ENCODE measurements around the gene SPRED1. TPM values are rescaled to one million over a fixed set of nuclear protein-coding genes. Genes with fewer than 3 reads are reported as not detected.

Gene SPRED1
- total and polyA plus RNA-seq, 2 of the 4 experiments (the other 2 are of a cell fraction): 6.6 to 17.9 TPM

- Histone ChIP-seq H3K4me1 (ENCODE audit: control insufficient read depth, insufficient read depth, low read length) (peaks cover 10% of the 10 kb centered on the region), H4K20me1 (ENCODE audit: insufficient read depth, low read length) (peaks cover 42% of the 10 kb centered on the region), H2BK20ac (ENCODE audit: low read depth, low read length) (peak overlapping the region; percentile 45; the same call in 1 of the 2 replicates), H3K27me3 (ENCODE audit: control insufficient read depth, insufficient read depth, low read length) (no peaks in the 10 kb centered on the region), H2BK120ac (ENCODE audit: low read depth, low read length) (peak overlapping the region; percentile 76), H4K91ac (ENCODE audit: insufficient read depth, low read depth, low read length) (peak overlapping the region; percentile 91), H3K36me3 (ENCODE audit: control insufficient read depth, insufficient read depth, low read length) (no peaks in the 10 kb centered on the region), H3K79me1 (ENCODE audit: low read depth in 1 of 2, low read length in 2 of 2) (peaks cover 0 to 14% of the 10 kb centered on the region in 2 experiments; a peak in 2 of 4 replicates), H3K27ac (ENCODE audit: insufficient read depth, low read length) (peak overlapping the region; percentile 98), H4K8ac (ENCODE audit: low read depth in 2 of 2, low read length in 2 of 2) (peak overlapping the region; percentile 81 to 83), H3K23ac (ENCODE audit: low read depth, low read length) (peak overlapping the region; percentile 91), H3K9me1 (ENCODE audit: insufficient read depth, low read length) (peaks cover 7% of the 10 kb centered on the region; the same call in 1 of the 2 replicates), H3K14ac (replicated peaks; ENCODE audit: low read depth, low read length) (peak overlapping the region; percentile 92), H3K56ac (ENCODE audit: extremely low read depth, insufficient read depth, low read length) (peak overlapping the region; percentile 92), H2BK5ac (ENCODE audit: low read depth, low read length, poor library complexity, severe bottlenecking) (peak overlapping the region; percentile 97), H2AK5ac (ENCODE audit: low read depth, low read length) (peak overlapping the region; percentile 80), H3K4ac (ENCODE audit: low read depth, low read length) (peak overlapping the region; percentile 92), H3K9me3 (ENCODE audit: control insufficient read depth, insufficient read depth, low read length) (no peaks in the 10 kb centered on the region), H3K4me3 (ENCODE audit: insufficient read depth, low read depth, low read length) (peak overlapping the region; percentile 95), H3K9ac (ENCODE audit: low read depth, low read length) (peak overlapping the region; percentile 99), H2AK9ac (replicated peaks; ENCODE audit: low read depth, low read length, poor library complexity) (peak overlapping the region; percentile 84), H4K5ac (ENCODE audit: low read depth, low read length) (peak overlapping the region; percentile 35), H3K18ac (ENCODE audit: low read depth, low read length) (peak overlapping the region; percentile 68), H2BK15ac (ENCODE audit: low read depth, low read length) (peak overlapping the region; percentile 69; the same call in 2 of the 3 replicates), H2AFZ (replicated peaks; ENCODE audit: low read length, poor library complexity) (peak overlapping the region; percentile 98), H3K4me2 (ENCODE audit: low read depth, low read length) (peak overlapping the region; percentile 89)
- TF ChIP-seq RCOR1 (IDR thresholded peaks at IDR 0.05; ENCODE audit: insufficient replicate concordance, low read length) (no peak), MAFK (IDR thresholded peaks at IDR 0.05; ENCODE audit: low read depth, low read length) (no peak), CEBPB (IDR thresholded peaks at IDR 0.05; ENCODE audit: low read depth, low read length) (no peak), RAD21 (IDR thresholded peaks at IDR 0.05; ENCODE audit: low read length) (0 out of 2 replicates have a peak, but pooled peaks have one; percentile 2)
- intact Hi-C loops (cut with micrococcal nuclease) (loop anchor here (1.0 to 5.0 kb wide), 4 partner anchors 139 to 250 kb away; no protein-coding TSS in a partner anchor), dilution Hi-C loops (cut with HindIII; ENCODE audit: low sequenced_read_pairs, unreplicated experiment) (no loop called here), in situ Hi-C loops (cut with MboI; ENCODE audit: low sequenced_read_pairs) (loop anchor here (10.0 kb wide), 1 partner anchor 91 kb away; no protein-coding TSS in a partner anchor)
- CTCF ChIA-PET: interaction anchor here (0.8 to 1.4 kb wide), 3 partner anchors 101 to 250 kb away, joined by 3 to 6 read pairs (median 3); no protein-coding TSS in a partner anchor
- POLR2A ChIA-PET (ENCODE audit: unreplicated experiment): interaction anchor here (0.6 to 1.0 kb wide), 4 partner anchors 103 to 184 kb away, joined by 3 to 6 read pairs (median 4); no protein-coding TSS in a partner anchor
- DNase-seq (peak; percentile 75), ATAC-seq (ENCODE audit: low read depth) (no peak)
- BruUV-seq (replicated peaks): no TSS peak
- 100% methylated on average over 1 of the region's 4 CpGs; no CpG with 5 or more reads in 1 of the 2 experiments for WGBS, 2 experiments (ENCODE audit: extremely low coverage in 2 of 2, insufficient read length in 1 of 2)
Measured at GRCh38 chr15:38253351-38253781, 730 bp downstream of the SPRED1 start.
